ENCODE measurements around the gene ARHGAP44. TPM values are rescaled to one million over a fixed set of nuclear protein-coding genes. Genes with fewer than 3 reads are reported as not detected.

ARHGAP44 gene
- total and polyA plus RNA-seq, 4 donors, result 7.4 to 26.2 (median 24.3) TPM

- Histone ChIP-seq H3K36me3 (ENCODE audit: control insufficient read depth, insufficient read depth, low read length) (no peaks in the 10 kb centered on the region), H3K27ac (ENCODE audit: low read depth, low read length) (no peak overlapping the region), H3K4me1 (ENCODE audit: control insufficient read depth, insufficient read depth, low read length) (no peaks in the 10 kb centered on the region), H3K9me3 (ENCODE audit: control insufficient read depth, insufficient read depth, low read length) (no peaks in the 10 kb centered on the region), H3K27me3 (ENCODE audit: control insufficient read depth, insufficient read depth, low read length) (no peaks in the 10 kb centered on the region), H3K4me3 (ENCODE audit: low read depth, low read length) (no peak overlapping the region)
- WGBS (ENCODE audit: insufficient coverage), result 71% methylated on average over 1 of the region's 4 CpGs
- peak in 1 of 6 donors; percentile 31 for DNase-seq (ENCODE audit: low read depth in 4 of 6, low spot score in 6 of 6)
Observed at GRCh38 chr17:12768255-12768654, 21.0 kb upstream of the ARHGAP44 start.

- H3K4me3 ChIP-seq (ENCODE audit: low read depth, low read length), result no peak overlapping the region
- no peak overlapping the region for H3K27ac ChIP-seq (ENCODE audit: low read depth, low read length)
- no peak for DNase-seq (ENCODE audit: low read depth in 4 of 6, low spot score in 6 of 6)
- H3K4me1 ChIP-seq (ENCODE audit: control insufficient read depth, insufficient read depth, low read length), result no peaks in the 10 kb centered on the region
- H3K36me3 ChIP-seq (ENCODE audit: control insufficient read depth, insufficient read depth, low read length), result no peaks in the 10 kb centered on the region
- 97% methylated on average over 6 of the region's 6 CpGs for WGBS (ENCODE audit: insufficient coverage)
- no peaks in the 10 kb centered on the region for H3K9me3 ChIP-seq (ENCODE audit: control insufficient read depth, insufficient read depth, low read length)
- no peaks in the 10 kb centered on the region for H3K27me3 ChIP-seq (ENCODE audit: control insufficient read depth, insufficient read depth, low read length)
Observed at GRCh38 chr17:12769981-12770380, 19.3 kb upstream of the ARHGAP44 start.

- H3K27ac ChIP-seq (ENCODE audit: low read depth, low read length), result no peak overlapping the region
- no CpG with 5 or more reads among the region's 1 CpG for WGBS (ENCODE audit: insufficient coverage)
- H3K4me3 ChIP-seq (ENCODE audit: low read depth, low read length), result no peak overlapping the region
Observed at GRCh38 chr17:12773153-12773552, 16.1 kb upstream of the ARHGAP44 start.

GRCh38 chr17:12789075-12789480, 220 bp upstream of the ARHGAP44 start:
- DNase-seq (ENCODE audit: low read depth in 4 of 6, low spot score in 6 of 6), result peak in 2 of 6 donors; percentile 49 to 56
- peak overlapping the region; percentile 45 for H3K4me3 ChIP-seq (ENCODE audit: low read depth, low read length)
- H3K9me3 ChIP-seq (ENCODE audit: control insufficient read depth, insufficient read depth, low read length), result no peaks in the 10 kb centered on the region
- no peak overlapping the region for H3K27ac ChIP-seq (ENCODE audit: low read depth, low read length)
- peaks cover 16% of the 10 kb centered on the region for H3K27me3 ChIP-seq (ENCODE audit: control insufficient read depth, insufficient read depth, low read length)
- WGBS (ENCODE audit: insufficient coverage), result 0% methylated on average over 16 of the region's 16 CpGs
- no peaks in the 10 kb centered on the region for H3K36me3 ChIP-seq (ENCODE audit: control insufficient read depth, insufficient read depth, low read length)
- peaks cover 7% of the 10 kb centered on the region for H3K4me1 ChIP-seq (ENCODE audit: control insufficient read depth, insufficient read depth, low read length)

More at GRCh38 chr17:12773153-12773552, 16.1 kb upstream of the ARHGAP44 start:
- no peak for DNase-seq (ENCODE audit: low read depth in 4 of 6, low spot score in 6 of 6)
- no peaks in the 10 kb centered on the region for H3K36me3 ChIP-seq (ENCODE audit: control insufficient read depth, insufficient read depth, low read length)
- H3K27me3 ChIP-seq (ENCODE audit: control insufficient read depth, insufficient read depth, low read length), result no peaks in the 10 kb centered on the region
- no peaks in the 10 kb centered on the region for H3K9me3 ChIP-seq (ENCODE audit: control insufficient read depth, insufficient read depth, low read length)
- H3K4me1 ChIP-seq (ENCODE audit: control insufficient read depth, insufficient read depth, low read length), result no peaks in the 10 kb centered on the region

- no peak overlapping the region for H3K27ac ChIP-seq (ENCODE audit: low read depth, low read length)
- no peaks in the 10 kb centered on the region for H3K36me3 ChIP-seq (ENCODE audit: control insufficient read depth, insufficient read depth, low read length)
- no peaks in the 10 kb centered on the region for H3K9me3 ChIP-seq (ENCODE audit: control insufficient read depth, insufficient read depth, low read length)
- DNase-seq (ENCODE audit: low read depth in 4 of 6, low spot score in 6 of 6), result peak in 3 of 6 donors; percentile 10 to 67 (median 37)
- H3K27me3 ChIP-seq (ENCODE audit: control insufficient read depth, insufficient read depth, low read length), result peaks cover 15% of the 10 kb centered on the region
- H3K4me1 ChIP-seq (ENCODE audit: control insufficient read depth, insufficient read depth, low read length), result peaks cover 12% of the 10 kb centered on the region
- H3K4me3 ChIP-seq (ENCODE audit: low read depth, low read length), result peak overlapping the region; percentile 45
- 14% methylated on average over 20 of the region's 27 CpGs for whole genome bisulfite sequencing (ENCODE audit: insufficient coverage)
Observed at GRCh38 chr17:12790249-12791106, 1.2 kb downstream of the ARHGAP44 start.

GRCh38 chr17:12794919-12795532, 5.7 kb downstream of the ARHGAP44 start:
- Histone ChIP-seq H3K4me3 (ENCODE audit: low read depth, low read length) (no peak overlapping the region), H3K27ac (ENCODE audit: low read depth, low read length) (no peak overlapping the region), H3K9me3 (ENCODE audit: control insufficient read depth, insufficient read depth, low read length) (peaks cover 4% of the 10 kb centered on the region), H3K4me1 (ENCODE audit: control insufficient read depth, insufficient read depth, low read length) (peaks cover 10% of the 10 kb centered on the region), H3K27me3 (ENCODE audit: control insufficient read depth, insufficient read depth, low read length) (peaks cover 5% of the 10 kb centered on the region), H3K36me3 (ENCODE audit: control insufficient read depth, insufficient read depth, low read length) (no peaks in the 10 kb centered on the region)
- DNase-seq (ENCODE audit: low read depth in 4 of 6, low spot score in 6 of 6), result no peak
- WGBS (ENCODE audit: insufficient coverage), result 88% methylated on average over 4 of the region's 6 CpGs

- no peaks in the 10 kb centered on the region for H3K27me3 ChIP-seq (ENCODE audit: control insufficient read depth, insufficient read depth, low read length)
- no peaks in the 10 kb centered on the region for H3K4me1 ChIP-seq (ENCODE audit: control insufficient read depth, insufficient read depth, low read length)
- H3K27ac ChIP-seq (ENCODE audit: low read depth, low read length), result no peak overlapping the region
- no peak overlapping the region for H3K4me3 ChIP-seq (ENCODE audit: low read depth, low read length)
- DNase-seq (ENCODE audit: low read depth in 4 of 6, low spot score in 6 of 6), result no peak
- WGBS (ENCODE audit: insufficient coverage), result 80% methylated on average over 1 of the region's 3 CpGs
- peaks cover 4% of the 10 kb centered on the region for H3K9me3 ChIP-seq (ENCODE audit: control insufficient read depth, insufficient read depth, low read length)
- H3K36me3 ChIP-seq (ENCODE audit: control insufficient read depth, insufficient read depth, low read length), result no peaks in the 10 kb centered on the region
Observed at GRCh38 chr17:12800855-12801365, 11.6 kb downstream of the ARHGAP44 start.

GRCh38 chr17:12806630-12807029, 17.3 kb downstream of the ARHGAP44 start:
- no peak overlapping the region for H3K4me3 ChIP-seq (ENCODE audit: low read depth, low read length)
- H3K27ac ChIP-seq (ENCODE audit: low read depth, low read length), result no peak overlapping the region
- H3K4me1 ChIP-seq (ENCODE audit: control insufficient read depth, insufficient read depth, low read length), result no peaks in the 10 kb centered on the region
- no peaks in the 10 kb centered on the region for H3K36me3 ChIP-seq (ENCODE audit: control insufficient read depth, insufficient read depth, low read length)
- H3K9me3 ChIP-seq (ENCODE audit: control insufficient read depth, insufficient read depth, low read length), result peaks cover 1% of the 10 kb centered on the region
- H3K27me3 ChIP-seq (ENCODE audit: control insufficient read depth, insufficient read depth, low read length), result no peaks in the 10 kb centered on the region
- 100% methylated on average over 1 of the region's 1 CpG for WGBS (ENCODE audit: insufficient coverage)
- no peak for DNase-seq (ENCODE audit: low read depth in 4 of 6, low spot score in 6 of 6)

- peaks cover 1% of the 10 kb centered on the region for H3K9me3 ChIP-seq (ENCODE audit: control insufficient read depth, insufficient read depth, low read length)
- no peak overlapping the region for H3K4me3 ChIP-seq (ENCODE audit: low read depth, low read length)
- WGBS (ENCODE audit: insufficient coverage), result 73% methylated on average over 3 of the region's 3 CpGs
- no peak overlapping the region for H3K27ac ChIP-seq (ENCODE audit: low read depth, low read length)
- no peak for DNase-seq (ENCODE audit: low read depth in 4 of 6, low spot score in 6 of 6)
- no peaks in the 10 kb centered on the region for H3K36me3 ChIP-seq (ENCODE audit: control insufficient read depth, insufficient read depth, low read length)
- H3K27me3 ChIP-seq (ENCODE audit: control insufficient read depth, insufficient read depth, low read length), result no peaks in the 10 kb centered on the region
- H3K4me1 ChIP-seq (ENCODE audit: control insufficient read depth, insufficient read depth, low read length), result no peaks in the 10 kb centered on the region
Observed at GRCh38 chr17:12808723-12809122, 19.4 kb downstream of the ARHGAP44 start.

Measured in spinal cord (tissue), 10 donors.